Stimulated activated CD8-positive, alpha-beta memory T cell treated with anti-CD3 and anti-CD28 coated beads, Interleukin-7, amount 100 ng/mL, for 48 hours (primary cell): ENCODE data around the gene IER3.

ENCODE experiments used
- DNase-seq, 2 donors: peaks; one replicate each; pipeline ENCODE4 v3.0.0-alpha.2; 2020; ENCODE audit warnings: low read depth in 1 of 2; ENCODE audit errors: extremely low read depth in 1 of 2

The IER3 gene

GRCh38 chr6:30709101-30709868 is 35.1 kb downstream of the IER3 start:
- no peak for DNase-seq

GRCh38 chr6:30707281-30707850 is 37.0 kb downstream of the IER3 start:
- no peak for DNase-seq

- no peak for DNase-seq
These were observed 38.7 kb downstream of the IER3 start for GRCh38 chr6:30705620-30706019.

GRCh38 chr6:30703821-30704220 is 40.5 kb downstream of the IER3 start:
- no peak for DNase-seq

- DNase-seq, result no peak
These were observed 41.3 kb downstream of the IER3 start for GRCh38 chr6:30703011-30703410.

GRCh38 chr6:30700340-30700739 is 44.0 kb downstream of the IER3 start:
- no peak for DNase-seq

GRCh38 chr6:30696432-30696831 is 47.9 kb downstream of the IER3 start:
- DNase-seq, result no peak
